Hepatocyte (in vitro differentiated cells): ENCODE results near the gene ATRAID. TPM values are rescaled to one million over a fixed set of nuclear protein-coding genes. Genes with fewer than 3 reads are reported as not detected.
"Not testable (repeated sequence)": the region's sequence is repeated elsewhere in the genome, so short reads cannot be mapped to it uniquely, and the experiment has no call there.

Experiments
- DNase-seq: peaks from one replicate; pipeline ENCODE4 v3.0.0-alpha.2; 2016; ENCODE audit warnings: low spot score
- H2AFZ ChIP-seq: fragments of 200-600 bp; sonication (generic); 2 replicates; pipeline ENCODE4 v1.6.0; 2016; ENCODE audit warnings: antibody characterized with exemption, mild to moderate bottlenecking
- H3K27ac ChIP-seq: fragments of 200-600 bp; sonication (generic); 2 replicates; pipeline ENCODE4 v1.5.1; 2016; ENCODE audit warnings: mild to moderate bottlenecking
- H3K27me3 ChIP-seq: fragments of 200-600 bp; sonication (generic); 2 replicates; pipeline ENCODE4 v1.6.1; 2016
- H3K36me3 ChIP-seq: fragments of 200-600 bp; sonication (generic); replicated peaks from 2 replicates; pipeline ENCODE4 v1.5.1; 2016; ENCODE audit warnings: low read depth; ENCODE audit not compliant: insufficient read depth
- H3K4me1 ChIP-seq: fragments of 200-600 bp; sonication (generic); 2 replicates; pipeline ENCODE4 v1.5.1; 2016; ENCODE audit warnings: mild to moderate bottlenecking, moderate library complexity; ENCODE audit not compliant: insufficient read depth
- H3K4me2 ChIP-seq: fragments of 200-600 bp; sonication (generic); 2 replicates; pipeline ENCODE4 v1.6.0; 2016
- H3K4me3 ChIP-seq: fragments of 200-600 bp; sonication (generic); 2 replicates; pipeline ENCODE4 v1.5.1; 2016; ENCODE audit warnings: mild to moderate bottlenecking
- H3K79me2 ChIP-seq: fragments of 200-600 bp; sonication (generic); 2 replicates; pipeline ENCODE4 v1.6.0; 2017; ENCODE audit warnings: mild to moderate bottlenecking
- H3K9me2 ChIP-seq: fragments of 200-600 bp; sonication (generic); replicated peaks from 2 replicates; pipeline ENCODE4 v1.6.0; 2017; ENCODE audit warnings: mild to moderate bottlenecking; ENCODE audit not compliant: insufficient read depth
- H3K9me3 ChIP-seq: fragments of 200-600 bp; sonication (generic); 2 replicates; pipeline ENCODE4 v1.5.1; 2016; ENCODE audit warnings: low read depth, mild to moderate bottlenecking
- H4K20me1 ChIP-seq: fragments of 200-600 bp; sonication (generic); 2 replicates; pipeline ENCODE4 v1.6.0; 2016; ENCODE audit warnings: mild to moderate bottlenecking; ENCODE audit not compliant: insufficient read depth, poor library complexity, severe bottlenecking
- CTCF ChIP-seq: fragments of 200-600 bp; sonication (generic); IDR thresholded peaks from 2 replicates; pipeline ENCODE4 v1.5.1; 2016; ENCODE audit warnings: antibody characterized with exemption, mild to moderate bottlenecking; ENCODE audit not compliant: poor library complexity
- EZH2 ChIP-seq: fragments of 200-600 bp; sonication (generic); IDR thresholded peaks from 2 replicates; pipeline ENCODE4 v1.6.1; 2016; ENCODE audit warnings: antibody characterized with exemption, mild to moderate bottlenecking, borderline replicate concordance
- EZH2phosphoT487 ChIP-seq: fragments of 200-600 bp; sonication (generic); IDR thresholded peaks from one replicate; pipeline ENCODE4 v1.6.1; 2018; ENCODE audit warnings: antibody characterized with exemption, mild to moderate bottlenecking, low read depth, moderate library complexity; ENCODE audit not compliant: unreplicated experiment, severe bottlenecking
- WGBS: methylation state at CpG from one replicate; pipeline ENCODE4 v1.1.6; 2016; ENCODE audit warnings: low lambda C conversion rate; ENCODE audit errors: missing lambda C conversion rate; 5-methylcytosine and 5-hydroxymethylcytosine counted together
- polyA plus RNA-seq: library from polyadenylated mRNA; unstranded; fragments of >200 nt; fragmentation: Nextera tagmentation; extraction: Ambion mirVana; gene quantifications from 2 replicates; pipeline ENCODE4 v1.2.1, GENCODE V29; 2016
- total RNA-seq: library from RNA; depleted of rRNA; stranded (reverse); fragments of >200 nt; gene quantifications from 2 replicates; pipeline ENCODE4 v1.2.3, GENCODE V29; 2014

The ATRAID gene
- total and polyA plus RNA-seq, 2 experiments from 2014 or later = 173 to 259 TPM

- H3K27me3 ChIP-seq = peaks cover 9% of the 10 kb centered on the region
- no peaks in the 10 kb centered on the region for H3K79me2 ChIP-seq
- no peak overlapping the region for H3K4me2 ChIP-seq
- TF ChIP-seq EZH2phosphoT487 (no peak), CTCF (no peak), EZH2 (no peak)
- no peaks in the 10 kb centered on the region for H3K4me1 ChIP-seq
- H3K36me3 ChIP-seq = no peaks in the 10 kb centered on the region
- 74% methylated on average over 8 of the region's 8 CpGs for WGBS
- DNase-seq = no peak
- H3K9me2 ChIP-seq = no peaks in the 10 kb centered on the region
- H3K9me3 ChIP-seq = no peaks in the 10 kb centered on the region
- no peak overlapping the region for H3K27ac ChIP-seq
- no peak overlapping the region for H3K4me3 ChIP-seq
- H2AFZ ChIP-seq = no peak overlapping the region
- no peaks in the 10 kb centered on the region for H4K20me1 ChIP-seq
Observed at GRCh38 chr2:27175330-27175729, 36.5 kb upstream of the ATRAID start.

GRCh38 chr2:27175781-27176180 lies 36.1 kb upstream of the ATRAID start:
- H3K4me3 ChIP-seq, H3K9me3 ChIP-seq, H3K36me3 ChIP-seq, H3K27ac ChIP-seq, H3K4me1 ChIP-seq, H3K27me3 ChIP-seq, H2AFZ ChIP-seq, DNase-seq, H3K4me2 ChIP-seq, H3K9me2 ChIP-seq, H4K20me1 ChIP-seq, H3K79me2 ChIP-seq: not testable (repeated sequence)
- 86% methylated on average over 4 of the region's 4 CpGs for WGBS

- no peak overlapping the region for H3K4me3 ChIP-seq
- no peaks in the 10 kb centered on the region for H3K9me2 ChIP-seq
- H3K9me3 ChIP-seq = no peaks in the 10 kb centered on the region
- peaks cover 9% of the 10 kb centered on the region for H3K27me3 ChIP-seq
- no peak overlapping the region for H3K27ac ChIP-seq
- 85% methylated on average over 15 of the region's 15 CpGs for WGBS
- no peak overlapping the region for H2AFZ ChIP-seq
- no peaks in the 10 kb centered on the region for H3K4me1 ChIP-seq
- H3K4me2 ChIP-seq = no peak overlapping the region
- H3K79me2 ChIP-seq = no peaks in the 10 kb centered on the region
- TF ChIP-seq EZH2 = no peak
- no peak for TF ChIP-seq EZH2phosphoT487
- TF ChIP-seq CTCF = no peak
- no peak for DNase-seq
- H4K20me1 ChIP-seq = no peaks in the 10 kb centered on the region
- H3K36me3 ChIP-seq = no peaks in the 10 kb centered on the region
Observed at GRCh38 chr2:27177441-27178351, 34.1 kb upstream of the ATRAID start.

- H3K27me3 ChIP-seq = peaks cover 9% of the 10 kb centered on the region
- H3K36me3 ChIP-seq = no peaks in the 10 kb centered on the region
- H3K9me3 ChIP-seq = no peaks in the 10 kb centered on the region
- WGBS = 92% methylated on average over 3 of the region's 3 CpGs
- DNase-seq = no peak
- H4K20me1 ChIP-seq = no peaks in the 10 kb centered on the region
- no peaks in the 10 kb centered on the region for H3K4me1 ChIP-seq
- H3K79me2 ChIP-seq = no peaks in the 10 kb centered on the region
- H3K4me3 ChIP-seq = no peak overlapping the region
- no peak for TF ChIP-seq EZH2phosphoT487
- TF ChIP-seq CTCF = no peak
- no peak for TF ChIP-seq EZH2
- no peaks in the 10 kb centered on the region for H3K9me2 ChIP-seq
- no peak overlapping the region for H2AFZ ChIP-seq
- H3K4me2 ChIP-seq = no peak overlapping the region
- no peak overlapping the region for H3K27ac ChIP-seq
Observed at GRCh38 chr2:27178469-27178868, 33.4 kb upstream of the ATRAID start.
